Left kidney (tissue), 2 donors: ENCODE measurements around the gene FLVCR2. TPM values are rescaled to one million over a fixed set of nuclear protein-coding genes. Genes with fewer than 3 reads are reported as not detected.
"Not testable (repeated sequence)": the region's sequence is repeated elsewhere in the genome, so short reads cannot be mapped to it uniquely, and the experiment has no call there.

ENCODE experiments used
- DNase-seq: peaks from one replicate; pipeline ENCODE4 v3.0.0-alpha.2; 2013
- polyA plus RNA-seq: library from polyadenylated mRNA; unstranded; fragments of 120-200 nt; gene quantifications from one replicate; pipeline ENCODE4 v1.2.1, GENCODE V29; 2013; ENCODE audit not compliant: insufficient read length

Gene FLVCR2
- polyA plus RNA-seq, 1 donor: 10.1 TPM

DNA sequence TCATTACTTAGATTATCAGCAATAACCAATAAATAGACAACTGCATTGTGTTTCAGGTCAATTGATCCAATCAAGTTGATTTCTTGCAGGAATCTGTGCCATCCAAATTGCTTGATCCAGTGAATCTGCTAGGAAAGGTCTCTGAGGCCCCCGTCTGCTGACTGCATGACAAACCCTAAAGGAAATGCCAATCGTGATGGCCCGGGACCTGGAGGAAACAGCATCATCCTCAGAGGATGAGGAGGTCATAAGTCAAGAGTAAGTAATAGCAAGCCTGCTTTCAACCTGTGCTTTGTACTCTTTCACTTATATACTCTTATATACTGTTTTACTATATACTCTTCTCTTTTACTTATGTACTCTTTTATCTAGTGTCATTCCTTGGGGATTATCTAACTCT lies 84.5 kb downstream of the FLVCR2 start:
- no peak for DNase-seq

- DNase-seq: no peak
Measured at GRCh38 chr14:75667099-75667765, 88.8 kb downstream of the FLVCR2 start.

- no peak for DNase-seq
Measured at GRCh38 chr14:75672605-75673192, 94.3 kb downstream of the FLVCR2 start.

GRCh38 chr14:75673345-75674035 lies 95.1 kb downstream of the FLVCR2 start:
- no peak for DNase-seq

GRCh38 chr14:75675265-75675960 lies 97.0 kb downstream of the FLVCR2 start:
- no peak for DNase-seq

DNA sequence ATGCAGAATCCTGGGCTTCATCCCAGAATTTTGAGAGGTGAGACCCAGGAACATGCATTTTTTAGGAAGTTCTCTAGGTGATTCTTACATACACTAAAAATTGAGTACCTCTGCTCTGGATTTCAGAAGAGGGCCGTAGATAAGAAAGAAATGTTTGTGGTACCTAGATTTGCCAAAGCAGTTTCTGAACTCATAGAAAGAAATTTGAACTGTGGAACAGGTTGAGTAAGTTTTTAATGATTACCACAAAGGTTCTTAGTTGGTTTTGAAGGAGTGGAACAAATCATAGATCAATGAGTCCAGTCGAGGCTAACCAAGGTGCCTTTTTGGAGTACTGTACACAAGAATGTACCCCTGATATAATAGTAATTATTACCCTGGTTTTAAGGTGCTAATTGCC lies 107.5 kb downstream of the FLVCR2 start:
- DNase-seq: no peak

GRCh38 chr14:75689012-75689411 lies 110.6 kb downstream of the FLVCR2 start:
- no peak for DNase-seq

GRCh38 chr14:75690010-75690409 lies 111.6 kb downstream of the FLVCR2 start:
- DNase-seq: no peak

- not testable (repeated sequence) for DNase-seq
Measured at GRCh38 chr14:75695025-75695424, 116.6 kb downstream of the FLVCR2 start.

- no peak for DNase-seq
Measured at GRCh38 chr14:75697386-75697785, 119.0 kb downstream of the FLVCR2 start.

Other genes starting within 250 kb of the FLVCR2 start
- 17.0 TPM for gene JDP2, start 150.6 kb upstream of the FLVCR2 start, polyA plus RNA-seq
- gene BATF, start 56.2 kb upstream of the FLVCR2 start, polyA plus RNA-seq: not detected
- gene ERG28, start 82.3 kb downstream of the FLVCR2 start, polyA plus RNA-seq: 31.5 TPM
- gene TTLL5, start 82.6 kb downstream of the FLVCR2 start, polyA plus RNA-seq: 37.0 TPM